Measurements from ENCODE around the gene AADAC.
"Not testable (repeated sequence)": the region's sequence is repeated elsewhere in the genome, so short reads cannot be mapped to it uniquely, and the experiment has no call there.

The AADAC gene

DNA sequence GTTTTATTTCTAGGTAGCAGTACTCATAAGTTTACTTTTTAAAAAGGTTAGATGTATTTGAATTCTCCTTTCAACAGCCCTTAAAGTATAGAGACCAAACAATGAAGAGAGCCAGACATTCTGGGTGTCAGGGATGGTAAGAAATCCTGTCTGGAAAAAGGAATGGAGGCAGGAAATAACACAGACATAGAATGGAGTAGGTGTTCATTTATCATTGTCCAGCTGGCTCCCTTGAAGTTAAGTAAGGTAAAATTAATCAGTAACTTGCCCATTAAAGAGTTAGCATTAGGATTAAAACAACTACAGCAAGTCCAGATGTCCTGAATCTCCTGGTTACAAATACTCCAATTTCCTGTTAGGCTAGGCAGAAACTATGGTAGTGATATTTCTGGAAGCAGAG, 46.0 kb downstream of the AADAC start:
- DNase-seq, result no peak

GRCh38 chr3:151863611-151864010, 49.7 kb downstream of the AADAC start:
- no peak for DNase-seq

- DNase-seq, result no peak
Measured at GRCh38 chr3:151864423-151865101, 50.6 kb downstream of the AADAC start.

GRCh38 chr3:151866711-151867410, 52.9 kb downstream of the AADAC start:
- no peak for DNase-seq

DNA sequence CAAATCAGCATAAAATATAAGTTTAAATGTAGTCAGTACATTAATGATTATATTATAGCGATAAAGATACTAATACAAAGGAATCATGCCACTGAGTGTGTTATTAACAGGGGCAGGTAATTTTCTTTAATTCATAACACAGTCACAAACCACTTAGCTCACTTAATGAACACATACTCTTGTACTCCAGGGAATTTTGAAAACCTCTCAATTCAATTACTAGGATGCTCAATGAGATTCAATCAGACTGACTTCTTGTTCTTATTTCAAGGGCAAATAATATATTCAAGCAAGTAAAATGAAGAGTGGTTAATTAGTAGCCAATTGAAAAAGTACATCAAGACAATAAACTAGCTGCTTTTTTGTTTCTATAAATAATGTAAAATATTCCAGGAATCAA, 53.8 kb downstream of the AADAC start:
- DNase-seq, result no peak

- DNase-seq, result no peak
Measured at GRCh38 chr3:151869181-151869580, 55.3 kb downstream of the AADAC start.

- no peak for DNase-seq
Measured at GRCh38 chr3:151871639-151872468, 57.9 kb downstream of the AADAC start.

- no peak for DNase-seq
Measured at GRCh38 chr3:151873398-151873797, 59.5 kb downstream of the AADAC start, which contains the start of gene SUCNR1. TSS of gene SUCNR1 (plus strand) at chr3:151873643. CDS start at chr3:151879893, 6,250 bp downstream.

DNA sequence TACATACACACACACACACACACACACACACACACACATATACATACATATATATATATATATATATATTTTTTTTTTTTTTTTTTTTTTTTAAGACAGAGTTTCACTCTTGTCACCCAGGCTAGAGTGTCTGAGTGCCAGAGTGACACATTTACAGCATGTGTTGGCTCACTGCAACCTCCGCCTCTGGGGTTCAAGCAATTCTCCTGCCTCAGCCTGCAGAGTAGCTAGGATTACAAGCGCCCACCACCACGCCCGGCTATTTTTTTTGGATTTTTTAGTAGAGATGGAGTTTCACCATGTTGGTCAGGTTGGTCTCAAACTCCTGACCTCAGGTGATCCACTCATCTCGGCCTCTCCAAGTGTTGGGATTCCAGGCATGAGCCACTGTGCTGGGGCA, 60.2 kb downstream of the AADAC start:
- DNase-seq, result not testable (repeated sequence)

GRCh38 chr3:151875759-151876158, 61.8 kb downstream of the AADAC start:
- peak; percentile 8 for DNase-seq

- DNase-seq, result no peak
Measured at GRCh38 chr3:151877269-151877668, 63.4 kb downstream of the AADAC start.

Measured in NK-92 treated with Interleukin-12 subunit alpha and Interleukin-12 subunit beta, amount 100 ng/mL, for 24 hours (cell line).